NOMO-1 (cell line): ENCODE measurements around the gene FAM83G.
"Not testable (repeated sequence)": the region's sequence is repeated elsewhere in the genome, so short reads cannot be mapped to it uniquely, and the experiment has no call there.

Experiments used
- DNase-seq, 2 experiments: peaks; one replicate each; lab custom pipeline; 2025; ENCODE audit not compliant: unreplicated experiment in 2 of 2; lab: John Stamatoyannopoulos, UW

FAM83G gene, protein sequence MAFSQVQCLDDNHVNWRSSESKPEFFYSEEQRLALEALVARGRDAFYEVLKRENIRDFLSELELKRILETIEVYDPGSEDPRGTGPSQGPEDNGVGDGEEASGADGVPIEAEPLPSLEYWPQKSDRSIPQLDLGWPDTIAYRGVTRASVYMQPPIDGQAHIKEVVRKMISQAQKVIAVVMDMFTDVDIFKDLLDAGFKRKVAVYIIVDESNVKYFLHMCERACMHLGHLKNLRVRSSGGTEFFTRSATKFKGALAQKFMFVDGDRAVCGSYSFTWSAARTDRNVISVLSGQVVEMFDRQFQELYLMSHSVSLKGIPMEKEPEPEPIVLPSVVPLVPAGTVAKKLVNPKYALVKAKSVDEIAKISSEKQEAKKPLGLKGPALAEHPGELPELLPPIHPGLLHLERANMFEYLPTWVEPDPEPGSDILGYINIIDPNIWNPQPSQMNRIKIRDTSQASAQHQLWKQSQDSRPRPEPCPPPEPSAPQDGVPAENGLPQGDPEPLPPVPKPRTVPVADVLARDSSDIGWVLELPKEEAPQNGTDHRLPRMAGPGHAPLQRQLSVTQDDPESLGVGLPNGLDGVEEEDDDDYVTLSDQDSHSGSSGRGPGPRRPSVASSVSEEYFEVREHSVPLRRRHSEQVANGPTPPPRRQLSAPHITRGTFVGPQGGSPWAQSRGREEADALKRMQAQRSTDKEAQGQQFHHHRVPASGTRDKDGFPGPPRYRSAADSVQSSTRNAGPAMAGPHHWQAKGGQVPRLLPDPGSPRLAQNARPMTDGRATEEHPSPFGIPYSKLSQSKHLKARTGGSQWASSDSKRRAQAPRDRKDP

GRCh38 chr17:19004421-19005136 lies at the start of gene FAM83G:
Gene FAM83G, minus strand, starts transcription at chr17:19004764. Its CDS starts 723 bp downstream, at chr17:19004041.
- peak; percentile 63 to 73 for DNase-seq

DNA sequence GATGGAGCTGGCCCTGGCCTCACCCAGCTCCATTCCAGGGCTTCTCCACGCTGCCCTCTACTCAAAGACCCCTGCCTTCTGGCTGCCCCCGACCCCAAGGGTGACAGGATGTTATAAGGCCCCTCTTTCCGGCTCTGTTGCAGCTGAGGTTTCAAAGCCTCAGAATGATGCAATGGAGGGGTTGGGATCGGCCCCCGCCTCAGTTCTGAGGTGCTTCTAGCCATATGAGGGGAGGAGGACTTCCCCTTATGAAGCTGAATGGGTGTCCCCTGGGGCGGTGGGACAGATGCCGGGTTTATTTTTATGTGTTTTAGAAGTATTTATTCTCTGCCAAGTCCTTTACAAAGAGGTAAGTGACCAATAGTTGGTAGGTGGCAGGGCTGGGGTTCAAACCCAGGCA lies 44.3 kb upstream of the FAM83G start:
- not testable (repeated sequence) for DNase-seq

- not testable (repeated sequence) for DNase-seq
Measured at GRCh38 chr17:19047510-19047909, 42.9 kb upstream of the FAM83G start.

DNA sequence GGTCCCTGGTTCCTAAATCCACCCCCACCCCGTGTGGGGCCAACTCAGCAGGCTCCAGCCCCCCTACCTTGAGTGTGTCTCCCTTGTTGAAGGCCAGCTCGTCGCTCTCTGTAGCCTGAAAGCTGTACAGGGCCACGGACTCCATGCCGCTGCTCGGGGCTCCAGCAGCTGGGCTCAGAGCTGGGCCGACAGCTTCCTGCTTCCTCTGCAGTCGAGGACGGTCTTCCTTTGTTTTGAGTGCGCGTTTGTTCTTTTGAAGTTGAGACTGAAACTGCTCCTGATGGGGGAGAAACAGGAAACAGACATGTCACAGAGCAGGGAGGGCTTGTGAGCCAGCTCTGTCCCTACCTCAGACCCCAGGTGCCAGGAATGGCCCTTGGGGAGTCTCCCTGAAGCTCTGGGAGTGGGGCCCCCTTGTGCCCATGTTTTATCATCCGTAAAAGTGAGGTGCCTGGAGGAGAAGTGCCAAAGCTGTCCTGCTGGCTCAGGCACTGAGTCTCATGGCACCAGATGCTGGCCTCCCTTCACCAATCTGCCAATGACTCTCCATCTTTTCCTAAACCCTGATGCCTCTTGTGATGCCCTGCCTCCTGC lies 42.3 kb upstream of the FAM83G start, which contains the start of gene GRAP:
TSS of gene GRAP (minus strand) at position 176 of the 594 bp plus-strand sequence. CDS start at position 145, 31 bp downstream.
- DNase-seq = not testable (repeated sequence)

GRCh38 chr17:19044643-19045042 lies 40.1 kb upstream of the FAM83G start:
- DNase-seq = not testable (repeated sequence)

DNA sequence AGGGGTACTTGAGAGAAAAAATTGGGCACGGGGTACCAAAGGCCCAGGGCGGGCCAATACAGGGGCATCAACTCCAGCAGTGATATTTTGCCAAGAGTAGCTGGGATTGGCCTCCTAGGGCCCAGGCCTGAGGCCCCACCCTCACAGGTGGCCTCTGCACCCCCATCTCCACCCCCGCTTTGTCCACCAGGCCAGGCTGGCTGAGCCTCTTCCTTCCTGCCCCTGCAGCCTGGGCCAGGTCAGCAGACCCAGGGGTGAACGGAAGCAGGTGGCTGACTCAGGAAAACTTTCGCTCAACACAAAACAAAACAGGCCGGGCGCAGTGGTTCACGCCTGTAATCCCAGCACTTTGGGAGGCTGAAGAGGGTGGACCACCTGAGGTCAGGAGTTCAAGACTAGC lies 38.5 kb upstream of the FAM83G start:
- not testable (repeated sequence) for DNase-seq

GRCh38 chr17:19042369-19042768 lies 37.8 kb upstream of the FAM83G start:
- DNase-seq = not testable (repeated sequence)

GRCh38 chr17:19041871-19042270 lies 37.3 kb upstream of the FAM83G start:
- DNase-seq = not testable (repeated sequence)

GRCh38 chr17:19040350-19040749 lies 35.8 kb upstream of the FAM83G start:
- not testable (repeated sequence) for DNase-seq

DNA sequence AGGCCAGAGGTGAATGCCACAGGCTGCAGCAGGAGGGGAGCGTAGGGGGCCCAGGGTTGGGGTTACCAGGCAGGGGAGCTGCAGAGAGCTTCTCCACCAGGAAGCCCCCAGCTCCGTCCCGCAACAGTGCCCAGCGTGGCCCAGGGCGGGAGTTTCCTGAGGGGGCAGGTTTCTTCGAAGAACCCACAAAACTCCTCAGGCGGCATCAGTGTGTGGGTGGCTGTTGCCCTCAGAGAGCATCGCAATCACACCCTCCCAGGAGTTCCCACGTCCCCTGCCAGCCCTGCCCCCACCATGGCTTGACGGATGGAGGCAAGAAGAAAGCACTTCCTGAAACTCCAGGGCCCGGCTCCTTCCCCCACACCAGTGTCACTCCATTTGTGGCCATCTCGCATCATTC lies 34.2 kb upstream of the FAM83G start:
- not testable (repeated sequence) for DNase-seq

DNA sequence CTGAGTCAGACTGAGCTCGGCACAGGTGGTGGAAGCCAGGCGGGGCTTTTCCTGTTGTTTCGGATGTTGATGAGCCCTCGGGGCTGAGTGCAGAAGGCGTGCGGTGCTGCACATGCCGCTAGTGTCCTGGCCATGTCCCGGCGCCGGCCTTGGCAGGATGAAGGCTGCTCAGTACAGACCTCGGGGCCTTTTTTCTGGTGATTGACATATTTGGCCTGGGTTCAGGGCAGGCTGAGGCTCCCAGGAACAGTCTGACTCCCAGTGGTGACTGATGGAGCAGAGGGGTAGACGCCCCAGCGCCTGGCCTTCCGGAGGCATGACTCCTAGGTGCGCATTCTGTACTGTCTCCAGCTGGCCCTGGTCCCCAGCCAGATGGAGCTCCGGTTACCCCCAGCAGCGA lies 33.4 kb upstream of the FAM83G start:
- DNase-seq = not testable (repeated sequence)

GRCh38 chr17:19037547-19037946 lies 33.0 kb upstream of the FAM83G start:
- DNase-seq = not testable (repeated sequence)

GRCh38 chr17:19036186-19036585 lies 31.6 kb upstream of the FAM83G start:
- DNase-seq = not testable (repeated sequence)

DNA sequence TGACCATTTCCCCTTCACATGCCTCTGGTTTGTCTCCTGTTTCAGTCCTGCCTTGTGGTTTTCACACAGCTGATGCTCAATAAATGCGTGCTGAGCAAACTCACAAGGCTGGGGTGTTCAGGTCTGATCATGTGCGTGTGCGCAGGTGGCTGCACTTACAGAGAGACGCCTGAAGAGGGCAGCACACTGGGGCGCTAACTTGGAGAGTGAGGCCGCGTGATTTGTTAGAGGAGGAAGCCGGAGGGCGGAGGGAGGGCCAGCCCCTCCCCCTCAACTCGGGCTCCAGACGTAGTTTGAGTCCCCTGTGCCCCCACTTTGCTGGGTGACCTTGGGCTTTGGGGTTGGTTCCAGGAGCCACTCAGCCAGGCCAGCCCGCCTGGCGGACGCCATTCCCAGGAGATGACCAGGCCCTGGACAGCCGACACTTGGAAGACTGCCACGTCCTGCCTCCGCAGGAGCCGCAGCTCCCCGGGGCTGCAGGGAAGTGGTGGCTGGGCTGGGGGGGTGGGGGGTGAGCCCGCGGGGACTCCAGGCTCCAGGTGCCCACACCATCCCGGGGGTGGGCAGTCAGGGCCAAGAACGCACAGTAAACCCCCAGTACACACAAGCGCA lies 27.9 kb upstream of the FAM83G start:
- DNase-seq = not testable (repeated sequence)

- not testable (repeated sequence) for DNase-seq
Measured at GRCh38 chr17:19031729-19032128, 27.2 kb upstream of the FAM83G start.

GRCh38 chr17:19030771-19031449 lies 26.3 kb upstream of the FAM83G start:
- DNase-seq = not testable (repeated sequence)

DNA sequence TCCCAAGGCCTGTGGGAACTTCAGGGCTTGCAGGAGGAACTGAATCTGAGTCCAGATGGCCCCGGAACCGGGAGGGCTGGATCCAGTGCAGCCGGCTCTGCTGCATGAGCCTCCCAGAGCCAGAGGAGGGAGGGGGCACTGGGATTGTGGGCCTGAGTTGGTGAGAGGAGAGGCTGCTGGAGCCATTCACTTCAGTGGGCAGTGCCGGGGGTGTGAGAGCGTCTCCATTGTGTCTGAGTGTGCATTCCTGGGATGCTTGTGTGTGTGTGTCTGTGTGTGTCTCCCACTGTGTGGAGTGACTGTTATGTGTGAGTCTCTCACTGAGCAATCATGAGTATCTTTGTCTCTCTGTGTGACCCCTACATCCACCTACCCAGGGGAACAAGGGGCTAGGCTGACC lies 25.2 kb upstream of the FAM83G start:
- not testable (repeated sequence) for DNase-seq

DNA sequence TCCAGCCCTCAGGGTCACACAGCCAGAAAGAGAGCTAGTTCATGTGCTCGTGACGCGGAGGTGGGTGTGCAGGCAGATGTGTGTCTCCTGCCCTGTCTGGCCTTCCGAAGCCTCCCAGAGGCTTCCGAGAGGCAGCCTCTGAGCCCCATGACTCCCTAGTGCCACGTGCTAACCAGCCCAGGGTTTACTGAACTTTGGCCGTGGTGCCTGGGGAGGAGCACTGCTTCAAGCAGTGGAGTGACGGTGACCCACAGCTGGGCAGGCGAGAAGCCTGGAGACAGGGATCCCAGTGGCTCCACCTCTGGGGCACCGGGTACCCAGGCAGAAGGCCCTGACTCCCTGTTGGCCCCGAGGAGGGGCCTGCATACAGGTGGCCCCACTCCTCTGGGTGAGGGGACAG lies 24.1 kb upstream of the FAM83G start:
- DNase-seq = not testable (repeated sequence)
